HepG2 (cell line): ENCODE measurements around the gene KCTD13. TPM values are rescaled to one million over a fixed set of nuclear protein-coding genes. Genes with fewer than 3 reads are reported as not detected.

Source experiments
- ATAC-seq: fragments of 200-7000 bp; cut with Tn5 transposase; 3 replicates; pipeline ENCODE4 v1.9.1; 2020; ENCODE audit warnings: mild to moderate bottlenecking, moderate library complexity
- BruUV-seq: library from RNA; stranded (reverse); fragments of 400-500 nt; replicated peaks from 2 replicates; lab custom pipeline; 2021; lab: Mats Ljungman, UMichigan
- CTCF ChIA-PET: fragments of 300-600 bp; formaldehyde crosslinking; extraction: SDS; loops from one replicate; lab custom pipeline; 2021; ENCODE audit warnings: low total read pairs, inconsistent platforms, low intra/inter-chr PET ratio; lab: Yijun Ruan, JAX
- POLR2A ChIA-PET: fragments of 350-600 bp; sonication (Branson Sonifier 250); formaldehyde crosslinking; loops from one replicate; lab custom pipeline; 2020; ENCODE audit warnings: antibody characterized with exemption, inconsistent platforms; lab: Yijun Ruan, JAX
- DNase-seq: peaks from one replicate; pipeline ENCODE4 v3.0.0-alpha.2; 2015; ENCODE audit warnings: low spot score
- FAIRE-seq: peaks from 3 replicates; lab custom pipeline; 2011; peaks lifted over from hg19 to GRCh38; lab: Jason Lieb, UNC
- H2AFZ ChIP-seq: one replicate; pipeline ENCODE4 v1.6.1; 2011; ENCODE audit warnings: low read length, inconsistent platforms
- H3K27ac ChIP-seq: fragments of 300-600 bp; 3 replicates; pipeline ENCODE4 v1.8.0; 2011; ENCODE audit warnings: mixed run types, mild to moderate bottlenecking, mixed read lengths, low read length, inconsistent platforms; ENCODE audit not compliant: insufficient read depth; ENCODE audit errors: extremely low read length
- H3K27me3 ChIP-seq, 2 experiments: fragments of 200-600 bp in 1 of 2; 2 replicates in 1 of 2; 3 replicates in 1 of 2; pipeline versions ENCODE4 v1.6.0 to v1.8.0; 2011; ENCODE audit warnings: low read length in 2 of 2, mild to moderate bottlenecking in 2 of 2, moderate library complexity in 2 of 2, inconsistent platforms in 1 of 2; ENCODE audit not compliant: insufficient read depth in 2 of 2, control insufficient read depth in 1 of 2
- H3K36me3 ChIP-seq, 2 experiments: fragments of 200-600 bp in 1 of 2; replicated peaks in 1 of 2; 2 replicates in 1 of 2; 3 replicates in 1 of 2; pipeline versions ENCODE4 v1.5.1 to v1.8.0; 2011; ENCODE audit warnings: low read length in 2 of 2, inconsistent platforms in 1 of 2; ENCODE audit not compliant: insufficient read depth in 2 of 2, control insufficient read depth in 1 of 2
- H3K4me1 ChIP-seq: 2 replicates; pipeline ENCODE4 v1.5.1; 2012; ENCODE audit warnings: low read length, inconsistent platforms; ENCODE audit not compliant: insufficient read depth
- H3K4me2 ChIP-seq: 2 replicates; pipeline ENCODE4 v1.6.0; 2011; ENCODE audit warnings: low read depth, low read length, inconsistent platforms
- H3K4me3 ChIP-seq, 3 experiments: fragments of 200-600 bp in 1 of 3; sonication (generic), shearing (Covaris generic) in 1 of 3; replicated peaks in 1 of 3; 2 replicates each; pipeline ENCODE4 v1.5.1; 2011 to 2016; ENCODE audit warnings: low read length in 3 of 3, inconsistent platforms in 2 of 3, low read depth in 2 of 3, mild to moderate bottlenecking in 2 of 3, control low read depth in 1 of 3, mixed read lengths in 1 of 3; ENCODE audit not compliant: insufficient read depth in 1 of 3
- H3K79me2 ChIP-seq: one replicate; pipeline ENCODE4 v1.6.1; 2011; ENCODE audit warnings: low read length, inconsistent platforms; ENCODE audit not compliant: insufficient read depth
- H3K9ac ChIP-seq: 2 replicates; pipeline ENCODE4 v1.6.0; 2011; ENCODE audit warnings: mild to moderate bottlenecking, low read depth, low read length, inconsistent platforms; ENCODE audit not compliant: insufficient read depth
- H3K9me3 ChIP-seq: 2 replicates; pipeline ENCODE4 v1.5.1; 2012; ENCODE audit warnings: mild to moderate bottlenecking, low read length
- H4K20me1 ChIP-seq: 2 replicates; pipeline ENCODE4 v1.6.0; 2011; ENCODE audit warnings: inconsistent platforms, mild to moderate bottlenecking, low read length, moderate library complexity; ENCODE audit not compliant: insufficient read depth
- ARID2 ChIP-seq: sonication (generic); formaldehyde crosslinking; IDR thresholded peaks from 2 replicates; pipeline ENCODE4 v1.8.1; 2022; ENCODE audit warnings: mild to moderate bottlenecking, missing genetic modification reagents, borderline replicate concordance
- CCDC6 ChIP-seq: sonication (generic); formaldehyde crosslinking; IDR thresholded peaks from 2 replicates; pipeline ENCODE4 v1.8.1; 2022; ENCODE audit warnings: mild to moderate bottlenecking, missing genetic modification reagents, moderate library complexity
- KDM3A ChIP-seq: IDR thresholded peaks from 2 replicates; pipeline ENCODE4 v1.6.1; 2018; ENCODE audit warnings: low read depth, missing compliant biosample characterization
- KMT2A ChIP-seq: sonication (generic); formaldehyde crosslinking; IDR thresholded peaks from 2 replicates; pipeline ENCODE4 v1.4.0; 2020; ENCODE audit warnings: missing genetic modification reagents
- MAFF ChIP-seq: IDR thresholded peaks from 2 replicates; pipeline ENCODE4 v1.6.1; 2011; ENCODE audit warnings: low read depth, low read length, improper control_type of control experiment
- POGZ ChIP-seq: sonication (generic); formaldehyde crosslinking; IDR thresholded peaks from 2 replicates; pipeline ENCODE4 v1.4.0; 2020; ENCODE audit warnings: mild to moderate bottlenecking, missing genetic modification reagents
- SMAD3 ChIP-seq: sonication (generic); formaldehyde crosslinking; IDR thresholded peaks from 2 replicates; pipeline ENCODE4 v1.4.0; 2020; ENCODE audit warnings: missing genetic modification reagents
- SMC3 ChIP-seq: IDR thresholded peaks from 2 replicates; pipeline ENCODE4 v1.6.1; 2011; ENCODE audit warnings: low read length, improper control_type of control experiment
- STAG1 ChIP-seq: sonication (generic); formaldehyde crosslinking; IDR thresholded peaks from 2 replicates; pipeline ENCODE4 v1.4.0; 2020; ENCODE audit warnings: missing genetic modification reagents
- ZBTB4 ChIP-seq: sonication (generic); formaldehyde crosslinking; IDR thresholded peaks from 2 replicates; pipeline ENCODE4 v1.4.0; 2020; ENCODE audit warnings: missing genetic modification reagents, mild to moderate bottlenecking, borderline replicate concordance
- ZNF44 ChIP-seq: sonication (generic); formaldehyde crosslinking; IDR thresholded peaks from 2 replicates; pipeline ENCODE4 v1.5.1; 2020; ENCODE audit warnings: mild to moderate bottlenecking, missing genetic modification reagents
- ZNF441 ChIP-seq: sonication (generic); formaldehyde crosslinking; IDR thresholded peaks from 2 replicates; pipeline ENCODE4 v1.7.0; 2021; ENCODE audit warnings: missing genetic modification reagents, borderline replicate concordance
- ZNF572 ChIP-seq: sonication (generic); formaldehyde crosslinking; IDR thresholded peaks from 2 replicates; pipeline ENCODE4 v1.5.1; 2020; ENCODE audit warnings: mild to moderate bottlenecking, missing genetic modification reagents
- WGBS: methylation state at CpG from one replicate; pipeline ENCODE4 v1.1.6; 2017; ENCODE audit warnings: low lambda C conversion rate; 5-methylcytosine and 5-hydroxymethylcytosine counted together
- in situ Hi-C: cut with HindIII; loops from 2 replicates; pipeline ENCODE4 v1.10.0; 2017; ENCODE audit warnings: low pct_unique_long_range_greater_than_20kb; ENCODE audit not compliant: extremely low pct_ligation_motif_present
- intact Hi-C: fragments of 100-400 bp; cut with micrococcal nuclease; formaldehyde crosslinking; loops from one replicate; pipeline ENCODE4 v1.10.0; 2022; ENCODE audit not compliant: unreplicated experiment
- polyA plus RNA-seq, 8 experiments: library from polyadenylated mRNA; depleted of rRNA in 3 of 8; stranded (reverse) in 7 of 8; unstranded in 1 of 8; fragments of >200 nt; fragmentation: Illumina TruSeq in 4 of 8; extraction: Trizol in 4 of 8; gene quantifications; 2 replicates each; pipeline versions ENCODE4 v1.2.1 to v1.2.3, GENCODE V29; 2011 to 2016; ENCODE audit warnings: low read depth in 4 of 8, missing spikeins in 1 of 8, mixed read lengths in 1 of 8; ENCODE audit not compliant: insufficient read depth in 1 of 8
- total RNA-seq, 5 experiments: library from RNA; depleted of rRNA; stranded (reverse); fragments of >200 nt; fragmentation: Illumina TruSeq; extraction: Trizol; gene quantifications; 2 replicates each; pipeline ENCODE4 v1.2.3, GENCODE V29; 2016; ENCODE audit warnings: low read depth in 1 of 5
- TF ChIP-seq, protein P1 (sequence below): sonication (generic); formaldehyde crosslinking; IDR thresholded peaks from 2 replicates; pipeline ENCODE4 v1.5.0; 2020; ENCODE audit warnings: mild to moderate bottlenecking, missing genetic modification reagents

Gene KCTD13
- total and polyA plus RNA-seq, 2 of the 13 experiments (the other 11 are each of a cell fraction or from before 2014, with no cell fraction given), result 6.3 to 14.7 TPM

- no TSS peak for BruUV-seq
- H3K27ac ChIP-seq, result no peak overlapping the region
- intact Hi-C loops, result no loop called here
- TF ChIP-seq MAFF (no peak), POGZ (CRISPR knock-in tag) (no peak), ZBTB4 (CRISPR knock-in tag) (no peak), ZNF572 (no peak), ZNF44 (CRISPR knock-in tag) (no peak), ZNF441 (CRISPR knock-in tag) (no peak), KMT2A (CRISPR knock-in tag) (no peak), KDM3A (CRISPR knock-in tag) (no peak), SMC3 (no peak), ARID2 (CRISPR knock-in tag) (no peak), CCDC6 (CRISPR knock-in tag) (no peak), STAG1 (CRISPR knock-in tag) (no peak), SMAD3 (CRISPR knock-in tag) (no peak)
- TF ChIP-seq, protein P1, sequence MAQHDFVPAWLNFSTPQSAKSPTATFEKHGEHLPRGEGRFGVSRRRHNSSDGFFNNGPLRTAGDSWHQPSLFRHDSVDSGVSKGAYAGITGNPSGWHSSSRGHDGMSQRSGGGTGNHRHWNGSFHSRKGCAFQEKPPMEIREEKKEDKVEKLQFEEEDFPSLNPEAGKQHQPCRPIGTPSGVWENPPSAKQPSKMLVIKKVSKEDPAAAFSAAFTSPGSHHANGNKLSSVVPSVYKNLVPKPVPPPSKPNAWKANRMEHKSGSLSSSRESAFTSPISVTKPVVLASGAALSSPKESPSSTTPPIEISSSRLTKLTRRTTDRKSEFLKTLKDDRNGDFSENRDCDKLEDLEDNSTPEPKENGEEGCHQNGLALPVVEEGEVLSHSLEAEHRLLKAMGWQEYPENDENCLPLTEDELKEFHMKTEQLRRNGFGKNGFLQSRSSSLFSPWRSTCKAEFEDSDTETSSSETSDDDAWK (CRISPR knock-in tag), result no peak
- TF ChIP-seq, all 625 proteins: peak for 0
- H4K20me1 ChIP-seq, result no peaks in the 10 kb centered on the region
- no peak overlapping the region for H3K4me2 ChIP-seq
- ATAC-seq (no peak), FAIRE-seq (no peak), DNase-seq (no peak)
- H3K79me2 ChIP-seq, result no peaks in the 10 kb centered on the region
- ChIA-PET POLR2A (interaction anchor here (2.0 kb wide), 1 partner anchor 16 kb away, joined by 7 read pairs; the partner anchor contains the start of genes ASPHD1 and SEZ6L2), CTCF (no interaction called here)
- no peak overlapping the region for H2AFZ ChIP-seq
- no peak overlapping the region for H3K4me3 ChIP-seq
- in situ Hi-C loops, result no loop called here
- H3K9me3 ChIP-seq, result no peaks in the 10 kb centered on the region
- no peak overlapping the region for H3K9ac ChIP-seq
- peaks cover 4 to 15% of the 10 kb centered on the region in 2 experiments; a peak in 3 of 5 replicates for H3K36me3 ChIP-seq
- H3K27me3 ChIP-seq, result no peaks in the 10 kb centered on the region
- 93% methylated on average over 6 of the region's 6 CpGs for WGBS
- H3K4me1 ChIP-seq, result peaks cover 12% of the 10 kb centered on the region
Observed at GRCh38 chr16:29883987-29884386, 42.0 kb downstream of the KCTD13 start.
